Colonic mucosa (tissue), 4 donors: ENCODE measurements around the gene ARHGAP30. TPM values are rescaled to one million over a fixed set of nuclear protein-coding genes. Genes with fewer than 3 reads are reported as not detected.
A peak's percentile ranks its signal among the peaks of the same experiment; 100 is the strongest.
"Not testable (repeated sequence)": the region's sequence is repeated elsewhere in the genome, so short reads cannot be mapped to it uniquely, and the experiment has no call there.

ENCODE experiments used
- DNase-seq: peaks from one replicate; pipeline ENCODE4 v3.0.0-alpha.2; 2020
- H3K27ac ChIP-seq: fragments of 200-600 bp; one replicate; pipeline ENCODE4 v1.8.0; 2021
- H3K27me3 ChIP-seq: fragments of 200-600 bp; one replicate; pipeline ENCODE4 v1.8.0; 2021
- H3K36me3 ChIP-seq: fragments of 200-600 bp; one replicate; pipeline ENCODE4 v1.8.0; 2021
- H3K4me1 ChIP-seq: fragments of 200-600 bp; one replicate; pipeline ENCODE4 v1.8.0; 2021; ENCODE audit warnings: mild to moderate bottlenecking
- H3K4me3 ChIP-seq: fragments of 200-600 bp; one replicate; pipeline ENCODE4 v1.8.0; 2021
- H3K9ac ChIP-seq, 2 donors: one replicate each; pipeline ENCODE4 v1.7.0; 2013; ENCODE audit warnings: control low read depth in 2 of 2, low read depth in 2 of 2, low read length in 2 of 2
- H3K9me3 ChIP-seq: fragments of 200-600 bp; one replicate; pipeline ENCODE4 v1.8.0; 2021
- intact Hi-C: fragments of 100-400 bp; cut with DNase I; formaldehyde crosslinking; loops from one replicate; pipeline ENCODE4 v1.14.1; 2022
- total RNA-seq, 2 donors: library from RNA; stranded (reverse); fragmentation: NEBNext Ultra II Directional in 1 of 2; extraction: Animal tissue kit (Norgen Biotek cat#: 25700) in 1 of 2; gene quantifications; one replicate each; pipeline ENCODE4 v1.2.1, GENCODE V29; 2021
- TF ChIP-seq, protein P1 (sequence below): fragments of 200-600 bp; IDR thresholded peaks from one replicate; pipeline ENCODE4 v1.8.0; 2022; ENCODE audit warnings: antibody characterized with exemption, mild to moderate bottlenecking
- donor health status: healthy.
- donor health status: DM: no; HTN: no; CAD: no.
- donor health status: DM: no; HTN: no; CAD: no.

Gene ARHGAP30
- total RNA-seq, 2 donors from 2014 or later, result 3.5 to 5.3 TPM

DNA sequence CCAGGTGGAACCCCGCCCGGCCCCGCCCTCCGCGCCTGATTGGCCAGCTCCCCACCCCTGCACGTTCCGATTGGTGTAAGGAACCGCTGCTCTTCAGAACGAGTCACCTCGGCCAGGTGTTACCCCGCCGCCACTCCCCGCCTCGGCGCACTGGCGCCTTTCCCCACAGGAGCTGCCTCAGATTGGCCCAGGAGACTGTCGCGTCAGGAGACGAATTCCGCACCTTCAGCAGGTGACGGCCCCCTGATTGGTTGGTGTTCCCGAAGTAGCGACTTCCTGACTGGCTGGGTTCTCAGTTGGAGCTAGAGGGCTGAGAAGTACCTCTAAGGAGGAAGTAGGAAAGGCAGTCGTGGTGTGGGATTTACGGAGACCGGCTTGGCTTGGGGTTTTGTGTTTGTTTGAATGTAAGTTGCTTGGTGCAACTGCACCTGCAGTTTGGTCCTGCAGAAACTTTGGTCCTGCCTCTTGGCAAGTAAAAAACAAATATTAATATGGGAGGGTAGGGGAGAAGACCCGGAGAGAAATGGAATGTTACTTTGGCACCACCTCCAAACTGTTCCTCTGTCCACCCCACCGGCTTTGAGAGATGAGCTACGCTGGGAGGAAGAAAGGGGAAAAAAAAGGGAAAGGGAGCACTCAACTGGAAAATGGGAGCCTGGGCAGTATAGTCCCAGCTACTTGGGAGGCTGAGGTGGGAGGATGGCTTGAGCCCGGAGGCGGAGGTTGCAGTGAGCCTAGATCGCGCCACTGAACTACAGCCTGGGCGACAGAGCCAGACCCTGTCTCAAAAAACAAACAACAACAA, 48.3 kb downstream of the ARHGAP30 start:
- intact Hi-C loops, result no loop called here
- H3K36me3 ChIP-seq, result no peaks in the 10 kb centered on the region
- H3K4me1 ChIP-seq, result peaks cover 11% of the 10 kb centered on the region
- no peaks in the 10 kb centered on the region for H3K27me3 ChIP-seq
- H3K27ac ChIP-seq, result peak overlapping the region; percentile 73
- H3K9me3 ChIP-seq, result no peaks in the 10 kb centered on the region
- TF ChIP-seq, protein P1, sequence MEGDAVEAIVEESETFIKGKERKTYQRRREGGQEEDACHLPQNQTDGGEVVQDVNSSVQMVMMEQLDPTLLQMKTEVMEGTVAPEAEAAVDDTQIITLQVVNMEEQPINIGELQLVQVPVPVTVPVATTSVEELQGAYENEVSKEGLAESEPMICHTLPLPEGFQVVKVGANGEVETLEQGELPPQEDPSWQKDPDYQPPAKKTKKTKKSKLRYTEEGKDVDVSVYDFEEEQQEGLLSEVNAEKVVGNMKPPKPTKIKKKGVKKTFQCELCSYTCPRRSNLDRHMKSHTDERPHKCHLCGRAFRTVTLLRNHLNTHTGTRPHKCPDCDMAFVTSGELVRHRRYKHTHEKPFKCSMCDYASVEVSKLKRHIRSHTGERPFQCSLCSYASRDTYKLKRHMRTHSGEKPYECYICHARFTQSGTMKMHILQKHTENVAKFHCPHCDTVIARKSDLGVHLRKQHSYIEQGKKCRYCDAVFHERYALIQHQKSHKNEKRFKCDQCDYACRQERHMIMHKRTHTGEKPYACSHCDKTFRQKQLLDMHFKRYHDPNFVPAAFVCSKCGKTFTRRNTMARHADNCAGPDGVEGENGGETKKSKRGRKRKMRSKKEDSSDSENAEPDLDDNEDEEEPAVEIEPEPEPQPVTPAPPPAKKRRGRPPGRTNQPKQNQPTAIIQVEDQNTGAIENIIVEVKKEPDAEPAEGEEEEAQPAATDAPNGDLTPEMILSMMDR, result no peak
- DNase-seq, result peak; percentile 98
- H3K9ac ChIP-seq, result peak overlapping the region in 1 of 2 donors; percentile 99
- H3K4me3 ChIP-seq, result peak overlapping the region; percentile 48

DNA sequence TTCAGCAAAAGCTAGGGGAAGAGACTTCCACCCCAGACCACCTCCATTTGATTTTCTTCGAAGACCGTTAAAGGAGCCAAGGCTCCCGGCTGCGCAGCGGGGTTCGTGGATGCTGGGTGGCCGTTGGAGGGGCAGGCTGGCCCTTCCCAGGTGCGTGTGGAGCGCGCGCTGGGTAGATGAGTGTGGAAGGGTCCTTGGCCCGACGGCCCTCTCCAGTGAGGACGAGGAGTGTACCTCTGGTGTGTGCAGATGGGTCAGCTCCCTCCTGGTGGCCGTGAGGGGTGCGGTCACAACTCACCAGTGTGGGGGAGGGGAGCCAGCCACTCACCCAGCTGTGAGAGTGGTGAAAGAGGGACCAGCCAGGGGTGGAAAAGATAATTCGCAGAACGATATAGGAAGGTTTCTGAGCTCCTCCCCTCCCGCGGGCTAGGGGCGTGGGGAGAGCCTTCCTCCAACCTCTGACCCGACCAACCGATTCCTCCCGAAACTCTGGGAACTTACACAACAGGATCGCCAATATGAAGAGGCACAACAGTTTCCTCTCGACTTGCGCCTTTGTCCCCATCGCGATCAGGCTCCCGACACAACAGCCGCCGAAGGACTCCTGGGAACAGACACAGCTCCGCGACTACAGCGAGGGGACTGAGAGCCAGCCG, 49.1 kb downstream of the ARHGAP30 start, which contains the start of gene F11R:
F11R (minus strand) TSS at position 644 of the 656 bp plus-strand sequence; CDS start at position 565, 79 bp downstream.
- peak within 1 kb of the TSS; percentile 73 for H3K27ac ChIP-seq
- intact Hi-C loops, result no loop called here
- peak within 1 kb of the TSS; percentile 78 to 99 for H3K9ac ChIP-seq
- peaks cover 11% of the 10 kb centered on the region for H3K4me1 ChIP-seq
- H3K27me3 ChIP-seq, result no peaks in the 10 kb centered on the region
- no peaks in the 10 kb centered on the region for H3K36me3 ChIP-seq
- TF ChIP-seq, protein P1, result no peak
- DNase-seq, result peak; percentile 77
- H3K4me3 ChIP-seq, result peak within 1 kb of the TSS; percentile 48
- no peaks in the 10 kb centered on the region for H3K9me3 ChIP-seq

DNA sequence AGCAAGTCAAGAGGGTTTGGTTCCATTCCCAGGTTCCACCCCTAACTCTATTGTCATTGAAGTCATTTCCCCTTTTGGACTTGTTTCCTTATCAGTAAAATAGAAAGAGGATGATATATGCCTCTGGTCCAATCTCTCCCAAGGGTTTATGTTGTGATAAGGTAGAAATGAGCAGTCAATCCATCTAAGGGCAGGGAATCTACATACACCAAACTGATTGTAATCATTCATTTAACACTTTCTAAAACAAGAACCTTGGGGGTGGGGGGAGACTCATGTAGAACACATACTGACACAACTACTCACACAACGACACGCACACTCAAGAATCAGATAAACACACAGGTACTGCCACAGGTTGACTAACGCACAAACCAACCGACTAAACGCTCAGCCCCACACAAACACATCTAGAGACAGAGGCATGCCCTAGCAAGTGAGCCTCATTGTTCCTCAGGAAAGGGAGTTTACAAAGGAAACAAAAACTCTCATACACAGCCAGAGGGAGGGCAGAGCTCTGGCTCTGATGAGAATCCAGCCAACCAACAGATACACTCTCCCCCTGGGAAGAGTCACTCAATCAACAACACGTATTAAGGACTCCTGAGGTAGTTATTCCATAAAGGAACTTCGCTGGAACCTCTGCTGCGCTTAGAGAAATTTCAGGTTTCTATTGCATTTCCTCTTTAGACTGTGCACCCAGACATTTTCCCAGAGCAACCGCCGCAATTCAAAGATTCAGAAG, 49.8 kb downstream of the ARHGAP30 start:
- intact Hi-C loops, result no loop called here
- no peak for DNase-seq

DNA sequence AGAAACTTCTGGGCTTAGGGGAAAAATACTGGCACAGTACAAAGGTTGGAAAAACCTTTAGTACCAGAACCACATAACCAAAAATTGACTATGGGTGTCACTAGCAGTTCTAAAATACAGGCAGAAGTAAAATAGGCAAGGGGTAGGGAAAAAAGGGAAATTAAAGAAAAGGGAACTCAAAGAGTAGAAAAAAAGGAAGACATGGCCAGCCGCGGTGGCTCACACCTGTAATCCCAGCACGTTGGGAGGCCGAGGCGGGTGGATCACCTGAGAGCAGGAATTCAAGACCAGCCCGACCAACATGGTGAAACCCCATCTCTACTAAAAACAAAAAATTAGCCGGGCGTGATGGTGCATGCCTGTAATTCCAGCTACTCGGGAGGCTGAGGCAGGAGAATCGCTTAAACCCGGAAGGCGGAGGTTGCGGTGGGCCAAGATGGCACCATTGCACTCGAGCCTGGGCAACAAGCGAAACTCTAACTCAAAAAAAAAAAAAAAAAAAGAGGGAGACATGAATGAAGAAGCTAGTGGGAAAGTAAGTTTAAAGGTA, 50.5 kb downstream of the ARHGAP30 start:
- H3K9me3 ChIP-seq, intact Hi-C loops, H3K27me3 ChIP-seq, DNase-seq, H3K36me3 ChIP-seq: not testable (repeated sequence)
- Histone ChIP-seq H3K4me1 (peaks cover 11% of the 10 kb centered on the region), H3K27ac (peak overlapping the region; percentile 69), H3K4me3 (peak overlapping the region; percentile 48), H3K9ac (peak overlapping the region in 1 of 2 donors; percentile 99)

More for the DNA sequence above, 49.8 kb downstream of the ARHGAP30 start:
- H3K4me3 ChIP-seq, result peak overlapping the region; percentile 48
- H3K9me3 ChIP-seq, result no peaks in the 10 kb centered on the region
- H3K4me1 ChIP-seq, result peaks cover 11% of the 10 kb centered on the region
- H3K9ac ChIP-seq, result peak overlapping the region; percentile 78 to 99
- no peaks in the 10 kb centered on the region for H3K36me3 ChIP-seq
- peak overlapping the region; percentile 69 for H3K27ac ChIP-seq
- TF ChIP-seq, protein P1, result no peak
- no peaks in the 10 kb centered on the region for H3K27me3 ChIP-seq

DNA sequence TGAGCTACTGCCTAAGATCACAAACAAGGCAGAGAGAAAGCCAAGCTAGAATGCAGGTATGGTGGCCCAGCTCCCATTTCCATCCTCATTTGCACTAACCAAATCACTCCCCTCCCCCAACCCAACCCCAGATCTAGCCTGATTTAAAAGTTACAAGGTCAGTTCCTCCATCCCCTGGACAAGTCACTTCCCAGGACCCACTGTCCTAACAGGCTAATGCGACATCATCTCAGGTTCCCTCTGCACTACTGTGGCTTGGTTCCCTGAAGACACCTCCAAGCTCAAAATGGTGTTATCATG, 51.1 kb downstream of the ARHGAP30 start:
- intact Hi-C loops, result no loop called here
- TF ChIP-seq, protein P1, result no peak
- H3K27ac ChIP-seq, result peak overlapping the region; percentile 48
- peak overlapping the region; percentile 13 to 20 for H3K9ac ChIP-seq
- no peaks in the 10 kb centered on the region for H3K9me3 ChIP-seq
- no peaks in the 10 kb centered on the region for H3K27me3 ChIP-seq
- H3K36me3 ChIP-seq, result no peaks in the 10 kb centered on the region
- H3K4me3 ChIP-seq, result peak overlapping the region; percentile 5
- DNase-seq, result no peak
- peaks cover 11% of the 10 kb centered on the region for H3K4me1 ChIP-seq
